Measurements from ENCODE around the gene SPRYD3.
"Not testable (repeated sequence)": the region's sequence is repeated elsewhere in the genome, so short reads cannot be mapped to it uniquely, and the experiment has no call there.

SPRYD3 gene

DNA sequence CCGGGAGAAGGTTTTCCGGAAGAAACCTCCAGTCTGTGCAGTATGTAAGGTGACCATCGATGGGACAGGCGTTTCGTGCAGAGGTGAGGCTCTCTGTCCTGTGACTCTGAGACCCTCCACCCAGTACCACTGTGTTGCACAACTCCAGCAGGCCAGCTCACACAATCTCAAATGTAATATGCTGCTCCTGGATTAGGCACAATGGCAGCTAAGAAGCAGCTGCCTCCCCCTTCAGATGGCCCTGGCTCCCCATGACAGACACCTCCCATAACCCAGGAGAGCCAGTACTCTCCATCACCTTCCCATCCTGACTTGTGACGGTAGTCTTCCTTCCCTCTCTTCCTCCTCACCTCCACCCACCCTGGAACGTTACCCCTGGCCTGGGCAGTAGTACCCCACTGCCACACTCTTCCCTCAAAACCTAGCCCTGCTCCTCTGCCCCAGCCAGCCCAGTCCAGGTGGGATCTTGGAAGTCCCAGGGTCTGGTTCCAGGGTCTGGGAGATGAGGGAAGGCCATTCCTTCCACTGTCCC, 27.2 kb downstream of the SPRYD3 start:
- DNase-seq (ENCODE audit: low spot score) = no peak

DNA sequence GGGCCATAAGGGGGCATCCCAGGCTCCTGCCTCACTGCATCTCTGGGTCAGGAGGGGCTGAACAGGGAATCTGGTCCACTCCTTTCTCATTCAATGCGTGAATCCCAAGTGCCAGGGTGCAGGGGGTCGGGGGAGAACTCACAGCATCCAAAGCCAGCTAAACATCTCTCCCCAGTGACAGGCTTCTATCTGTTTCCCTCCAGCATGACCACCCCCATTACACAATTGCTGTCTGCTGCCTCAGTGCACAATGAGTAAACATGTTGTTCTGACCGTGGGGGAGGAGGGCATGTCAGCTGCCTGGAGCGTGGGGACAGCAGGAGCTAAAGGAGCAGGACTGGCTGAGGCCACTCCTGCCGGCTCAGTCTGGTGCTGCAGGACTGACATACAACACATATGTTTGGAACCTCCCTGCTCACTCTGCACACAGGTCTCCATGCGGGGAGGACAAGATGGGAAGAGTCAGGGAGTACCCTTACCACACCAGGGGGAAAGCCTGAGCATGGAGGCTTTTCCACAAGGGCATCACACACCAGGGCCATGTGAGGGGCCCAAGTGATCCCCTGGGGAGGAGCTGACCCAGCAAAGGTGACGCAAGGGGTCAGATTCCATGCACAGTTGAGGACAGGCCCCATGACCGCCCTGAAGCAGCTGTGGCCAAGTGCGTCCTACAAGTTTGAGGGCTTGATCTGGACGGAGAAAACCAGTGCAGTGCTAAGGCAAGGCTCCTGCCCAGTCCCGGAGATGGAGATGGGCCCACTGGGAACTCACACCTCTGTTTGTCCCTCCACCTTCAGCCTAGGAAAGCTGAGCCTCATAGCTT, 27.9 kb downstream of the SPRYD3 start:
- DNase-seq (ENCODE audit: low spot score) = peak; percentile 98

DNA sequence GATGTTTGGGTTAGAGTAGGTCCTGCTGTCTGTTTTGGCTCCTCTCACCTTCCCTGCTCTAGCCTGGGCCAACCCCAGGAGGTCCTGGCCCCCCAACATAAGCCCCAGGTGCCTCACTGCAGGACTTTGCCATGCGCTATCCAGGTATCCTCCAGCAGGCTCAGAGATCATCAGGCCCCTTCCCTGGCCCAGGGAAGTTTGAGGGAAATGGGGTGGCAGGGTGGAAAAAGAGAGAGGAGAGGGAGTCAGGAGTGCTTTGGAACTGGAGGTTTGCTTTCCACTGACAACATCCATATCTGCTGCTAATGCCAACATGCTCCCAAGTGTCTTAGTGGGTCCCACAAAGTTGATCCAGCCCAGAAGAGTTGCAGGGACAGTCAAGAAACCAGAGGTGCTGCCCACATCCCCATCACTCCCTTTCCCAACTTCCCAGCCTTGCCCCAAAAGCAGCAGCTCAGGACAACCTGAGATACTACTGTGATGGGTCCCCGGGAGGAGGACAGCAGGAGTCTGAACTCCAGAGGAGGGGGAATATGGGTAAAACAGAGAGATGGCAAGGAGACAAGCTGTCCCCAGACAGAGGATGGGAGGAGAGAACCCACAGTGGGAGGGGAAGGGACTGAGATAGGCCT, 28.6 kb downstream of the SPRYD3 start:
- no peak for DNase-seq (ENCODE audit: low spot score)

DNA sequence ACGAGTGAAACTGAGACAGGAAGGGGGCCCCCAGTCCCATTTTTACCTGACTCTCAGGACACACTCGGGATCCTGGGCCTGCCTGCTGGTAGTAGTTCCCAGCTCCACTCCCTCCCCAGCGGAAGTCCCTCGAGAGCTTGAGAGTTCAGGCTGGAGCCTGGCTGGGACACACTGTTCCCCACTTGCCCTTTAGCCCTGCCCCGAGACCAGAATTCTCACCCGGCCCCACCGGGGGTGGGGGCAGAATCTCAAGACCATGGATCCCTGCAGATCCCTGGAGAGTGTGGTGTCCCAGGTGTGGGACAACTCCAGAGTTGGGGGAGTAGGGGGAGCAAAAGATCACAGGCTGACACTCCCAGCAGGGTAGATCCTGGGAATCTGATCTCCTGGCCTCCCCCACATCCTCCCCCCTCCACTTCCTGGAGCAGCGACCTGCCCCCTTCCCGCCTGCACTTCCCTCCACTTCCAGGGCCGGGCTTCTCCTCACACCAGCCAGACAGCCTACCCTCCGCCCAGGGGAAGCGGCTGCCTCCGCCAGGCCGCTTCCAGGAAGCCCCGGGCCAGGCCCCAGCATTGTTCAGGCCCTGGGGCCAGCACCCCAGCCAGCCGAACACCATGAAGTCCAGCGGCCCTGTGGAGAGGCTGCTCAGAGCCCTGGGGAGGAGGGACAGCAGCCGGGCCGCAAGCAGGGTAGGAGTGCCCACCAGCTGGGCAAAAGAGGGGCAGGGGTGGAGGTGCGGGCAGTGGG, 29.4 kb downstream of the SPRYD3 start, which contains the start of gene TNS2:
Gene TNS2 (plus strand): TSS at position 495 of the 748 bp plus-strand sequence. CDS start 121 bp downstream, at position 616.
- peak; percentile 46 for DNase-seq (ENCODE audit: low spot score)

DNA sequence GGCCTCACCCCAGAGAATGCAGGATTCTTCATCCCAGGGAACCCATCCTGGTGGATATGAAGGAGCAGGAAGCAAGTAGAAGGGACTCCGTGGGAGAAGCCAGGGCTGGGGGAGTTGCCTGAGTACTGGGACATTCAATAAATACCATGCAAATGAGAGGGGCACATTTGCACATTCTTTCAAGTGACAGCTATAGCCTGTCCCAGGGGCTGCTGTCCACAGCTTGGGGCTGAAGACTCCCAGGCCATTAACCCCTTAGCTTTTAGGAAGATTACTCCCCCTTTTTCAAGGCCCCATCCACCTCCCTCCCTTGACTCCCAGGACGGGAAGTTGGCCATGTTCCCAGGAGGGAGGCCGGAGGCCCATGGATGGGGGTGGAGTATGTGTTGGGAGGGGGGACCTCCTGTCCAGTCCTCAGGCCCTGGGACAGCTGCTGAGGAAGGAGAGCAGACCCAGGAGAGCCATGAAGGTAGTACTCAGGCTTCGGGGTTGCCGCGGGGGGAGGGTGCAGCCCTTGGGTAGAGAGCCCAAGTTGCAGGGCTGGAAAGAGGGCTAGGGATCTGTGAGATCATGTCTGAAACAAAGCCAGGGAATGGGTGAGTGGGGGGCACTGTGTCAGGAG, 30.3 kb downstream of the SPRYD3 start:
- DNase-seq (ENCODE audit: low spot score) = peak; percentile 63

DNA sequence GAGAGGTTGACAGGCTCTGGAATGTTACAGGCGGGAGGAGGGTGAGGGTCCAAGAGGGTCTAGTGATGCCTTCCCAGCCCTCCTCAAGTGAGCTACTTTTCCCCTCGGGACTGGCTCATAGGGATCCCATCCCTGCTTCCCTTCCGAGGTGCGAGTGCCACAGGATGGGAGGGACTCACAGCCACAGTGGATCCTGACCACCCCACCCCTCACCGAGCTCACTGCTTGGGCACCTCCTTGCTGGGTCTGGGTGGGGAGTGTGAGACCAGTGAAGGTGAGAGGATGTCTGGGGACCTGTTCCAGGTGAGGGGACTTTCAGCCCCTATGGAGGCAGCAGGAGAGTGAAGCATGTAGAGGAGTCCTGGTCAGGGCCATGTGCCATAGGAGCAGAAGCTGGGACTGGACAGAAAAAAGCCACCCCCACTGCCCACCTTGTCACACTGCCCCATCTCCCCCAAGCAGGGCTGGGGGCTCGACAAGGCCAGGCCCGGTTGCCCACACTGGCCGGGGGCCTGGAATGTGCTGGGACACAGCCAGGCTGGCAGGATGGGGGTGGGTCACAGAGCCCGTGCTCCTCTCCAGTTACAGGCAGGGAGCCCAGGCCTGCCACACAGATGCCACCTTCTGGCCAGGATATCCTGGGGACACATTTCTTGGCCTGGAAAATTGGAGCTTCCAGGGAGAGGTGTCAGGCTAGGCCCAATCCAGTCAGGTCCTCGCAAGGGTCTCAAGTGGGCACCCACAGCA, 31.0 kb downstream of the SPRYD3 start:
- DNase-seq (ENCODE audit: low spot score) = peak; percentile 80

DNA sequence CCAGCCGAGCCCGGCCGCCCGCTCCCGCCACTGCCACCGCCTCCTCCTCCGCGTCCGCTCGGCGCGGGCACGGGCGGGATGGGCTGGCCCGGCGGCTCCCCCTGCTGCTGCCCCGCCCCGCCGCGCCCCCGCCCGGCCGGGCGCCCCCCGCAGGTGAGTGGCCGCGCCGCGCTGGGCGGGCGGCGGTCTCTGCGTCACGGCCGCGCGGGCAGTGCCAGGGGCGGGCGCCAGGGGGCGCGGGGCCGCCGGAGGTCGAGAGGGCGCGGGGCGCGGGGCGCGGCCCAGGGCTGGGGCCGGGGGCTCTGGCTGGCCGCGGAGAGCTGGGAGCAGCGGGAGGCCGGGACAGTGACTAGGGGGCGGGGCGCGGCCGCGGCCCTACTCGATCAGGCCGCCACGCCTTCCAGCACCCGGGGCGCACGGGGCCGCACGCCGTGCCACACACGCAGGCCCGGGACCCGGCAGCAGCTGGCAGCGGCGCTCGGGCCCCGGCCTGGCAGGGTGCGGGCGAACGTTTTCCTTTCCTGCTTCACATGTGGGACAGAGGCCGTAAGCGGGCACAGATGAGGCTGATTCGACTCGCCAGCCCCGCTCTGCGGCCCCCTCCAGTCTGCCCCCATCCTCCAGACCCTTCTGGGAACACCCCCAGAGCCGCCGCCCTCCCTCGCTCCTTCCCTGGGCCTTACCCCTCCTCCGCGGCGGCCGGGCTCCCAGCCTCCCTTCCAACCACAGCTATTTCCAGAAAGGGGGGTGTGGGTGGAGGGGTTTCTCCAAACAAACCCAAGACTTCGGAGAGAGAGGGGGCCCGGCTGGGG, 31.8 kb downstream of the SPRYD3 start:
- DNase-seq (ENCODE audit: low spot score) = peak; percentile 55

DNA sequence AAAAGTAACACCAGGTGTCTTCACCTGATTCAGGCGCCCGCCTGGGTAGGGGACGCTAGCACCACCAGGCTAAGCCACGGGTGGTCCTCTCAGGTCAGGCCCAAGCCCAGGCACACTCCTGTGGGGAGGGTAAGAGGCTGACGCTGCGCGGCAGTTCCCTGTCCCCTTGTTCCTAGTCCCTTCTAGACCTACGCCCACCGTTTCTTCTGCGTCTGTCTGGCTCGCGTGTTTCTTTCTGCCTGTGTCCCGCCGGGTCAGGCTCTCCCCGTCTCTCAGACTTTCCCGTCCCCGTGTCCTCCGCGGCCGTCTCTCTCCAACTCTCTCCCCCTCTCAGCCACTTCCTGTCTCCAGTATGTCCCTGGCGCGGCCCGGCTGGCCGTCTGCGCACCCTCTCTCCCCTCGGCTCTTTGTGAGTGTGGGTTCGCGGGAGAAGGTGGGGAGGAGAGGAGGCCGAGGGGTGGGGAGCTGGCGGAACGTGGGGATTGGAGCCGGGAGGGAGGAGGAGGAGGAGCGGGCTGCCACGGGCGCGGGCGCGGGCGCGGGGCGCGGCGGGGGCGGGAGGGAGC, 32.5 kb downstream of the SPRYD3 start:
- peak; percentile 90 for DNase-seq (ENCODE audit: low spot score)

DNA sequence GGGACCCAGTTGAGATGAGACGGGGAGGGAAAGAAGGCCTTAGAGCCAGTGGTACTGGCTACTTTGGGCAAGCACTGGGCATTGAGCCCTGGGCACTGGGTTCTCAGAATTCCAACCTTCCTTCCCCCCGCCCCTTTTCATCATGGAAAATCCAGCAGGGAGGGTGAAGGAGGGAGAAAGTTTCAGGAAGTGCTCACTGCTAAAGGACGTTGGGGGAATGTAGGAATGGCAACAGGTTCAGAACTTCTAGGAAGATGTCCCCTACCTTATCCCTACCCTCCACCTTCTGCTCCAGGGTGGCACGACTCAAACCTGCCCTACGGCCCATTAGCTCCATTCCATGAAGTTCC, 33.5 kb downstream of the SPRYD3 start:
- no peak for DNase-seq (ENCODE audit: low spot score)

DNA sequence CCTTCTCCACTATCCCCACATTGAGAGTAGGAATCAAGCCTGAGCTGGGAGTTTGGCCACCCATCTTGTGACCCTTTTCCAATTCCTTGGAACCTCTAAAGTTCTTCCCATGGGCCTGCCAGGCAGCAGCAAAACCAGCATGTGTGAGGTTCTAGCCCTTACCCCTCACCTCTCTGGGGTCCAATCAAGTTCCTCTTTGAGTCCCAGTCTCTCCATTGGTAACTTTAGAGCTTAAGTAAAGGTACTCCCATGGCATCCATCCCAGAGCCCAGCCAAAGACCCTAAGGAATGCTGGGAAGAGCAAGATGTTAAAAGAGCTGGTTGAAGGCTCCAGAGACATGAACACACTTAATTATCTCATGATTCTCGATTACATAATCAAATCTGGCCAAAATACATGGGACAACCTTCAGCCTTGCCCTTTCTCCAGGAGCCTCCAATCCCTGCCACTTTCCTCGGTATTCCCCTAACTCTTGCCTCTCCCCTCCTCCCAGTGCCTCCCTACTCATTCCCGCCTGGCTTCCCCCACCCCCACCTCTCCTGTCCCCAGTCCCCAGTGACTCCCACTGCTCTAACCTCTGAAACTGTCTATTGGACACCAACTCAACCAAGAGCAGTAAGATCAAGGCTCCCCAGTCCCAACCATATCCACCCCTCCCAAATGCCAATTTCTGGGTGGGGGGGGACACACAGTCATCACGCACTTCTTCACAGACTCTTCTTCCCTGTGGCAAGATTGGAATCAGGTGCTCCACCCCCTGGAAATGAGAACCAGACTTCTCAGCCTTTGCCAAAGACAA, 34.1 kb downstream of the SPRYD3 start:
- no peak for DNase-seq (ENCODE audit: low spot score)

DNA sequence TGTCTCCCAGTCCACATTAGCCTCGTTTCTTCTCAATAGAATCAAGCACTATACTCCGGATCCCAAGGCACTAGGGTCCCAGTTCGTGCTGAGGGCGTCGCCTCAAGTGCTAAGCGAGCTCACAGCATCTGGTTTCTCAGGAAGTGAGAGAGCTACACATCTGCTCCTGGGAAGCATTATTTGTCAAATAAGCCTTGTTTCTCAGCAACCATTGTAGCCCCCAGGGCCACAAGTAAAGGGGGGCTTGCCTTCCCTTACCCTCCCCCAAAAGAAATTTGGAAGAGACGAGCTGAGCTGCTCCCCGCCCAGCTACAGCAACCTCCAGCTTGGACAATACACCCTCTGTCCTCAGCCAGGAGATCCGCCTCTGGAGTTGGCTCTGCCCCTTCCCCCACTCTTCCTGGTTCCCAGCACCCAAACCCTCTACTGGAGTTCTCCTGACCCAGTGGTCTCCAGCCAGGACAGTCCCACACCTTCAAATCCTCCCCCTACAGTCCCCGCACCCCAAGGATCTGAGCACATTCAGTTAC, 35.1 kb downstream of the SPRYD3 start:
- peak; percentile 87 for DNase-seq (ENCODE audit: low spot score)

DNA sequence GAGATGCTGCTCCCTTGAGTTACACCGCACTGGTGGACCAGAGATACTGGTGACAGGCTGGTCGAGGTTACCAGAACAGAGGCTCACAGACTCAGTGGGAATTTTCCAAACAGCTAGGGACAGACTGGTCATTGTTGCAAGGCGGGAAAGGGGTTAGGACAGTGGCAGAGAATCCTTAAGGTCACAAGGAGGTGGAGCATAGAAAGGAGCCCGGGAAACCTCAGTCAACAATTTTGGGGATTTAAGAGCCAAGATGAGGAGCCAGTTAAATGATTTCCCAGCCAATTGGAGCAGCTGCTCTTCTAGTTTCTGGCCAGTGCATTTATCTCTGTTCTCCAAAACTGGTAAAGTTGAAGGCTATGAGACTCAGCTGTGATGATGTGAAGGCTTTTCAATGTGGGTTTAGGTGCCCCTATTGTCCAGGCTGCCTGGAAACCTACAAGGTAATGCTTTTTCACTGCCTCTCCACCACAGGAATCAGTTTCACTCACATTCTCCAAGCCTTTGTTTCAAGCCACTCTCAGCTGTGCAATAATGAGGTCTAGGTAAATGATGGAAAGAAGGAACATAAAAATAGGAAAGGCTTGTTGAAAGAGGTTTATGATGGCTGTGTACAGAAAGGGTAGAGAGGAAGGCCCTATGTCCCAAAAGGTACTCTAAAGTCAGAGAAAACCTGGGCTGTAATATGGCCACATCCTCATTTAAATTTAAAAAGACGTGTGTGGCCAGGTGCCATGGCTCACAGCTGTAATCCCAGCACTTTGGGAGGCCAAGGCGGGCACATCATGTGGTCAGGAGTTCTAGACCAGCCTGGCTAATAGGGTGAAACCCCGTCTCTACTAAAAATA, 36.4 kb downstream of the SPRYD3 start:
- no peak for DNase-seq (ENCODE audit: low spot score)

DNA sequence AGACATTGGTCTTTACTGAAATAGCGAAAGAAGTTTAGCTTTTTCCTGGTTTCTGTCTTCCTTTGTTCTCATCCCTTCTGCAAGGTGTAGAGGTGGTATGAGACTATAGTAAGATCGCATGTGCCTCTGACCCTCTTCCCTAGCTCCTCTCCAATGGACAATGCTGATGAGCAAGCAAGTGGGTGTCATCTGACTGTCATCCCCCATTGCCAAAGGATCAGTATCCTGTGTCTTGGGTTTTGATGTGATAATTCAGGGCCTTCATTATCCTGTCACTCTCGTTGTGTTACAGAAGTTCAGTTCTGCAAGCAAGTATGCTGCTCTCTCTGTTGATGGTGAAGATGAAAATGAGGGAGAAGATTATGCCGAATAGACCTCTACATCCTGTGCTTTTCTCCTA, 39.3 kb downstream of the SPRYD3 start:
- DNase-seq (ENCODE audit: low spot score) = no peak

DNA sequence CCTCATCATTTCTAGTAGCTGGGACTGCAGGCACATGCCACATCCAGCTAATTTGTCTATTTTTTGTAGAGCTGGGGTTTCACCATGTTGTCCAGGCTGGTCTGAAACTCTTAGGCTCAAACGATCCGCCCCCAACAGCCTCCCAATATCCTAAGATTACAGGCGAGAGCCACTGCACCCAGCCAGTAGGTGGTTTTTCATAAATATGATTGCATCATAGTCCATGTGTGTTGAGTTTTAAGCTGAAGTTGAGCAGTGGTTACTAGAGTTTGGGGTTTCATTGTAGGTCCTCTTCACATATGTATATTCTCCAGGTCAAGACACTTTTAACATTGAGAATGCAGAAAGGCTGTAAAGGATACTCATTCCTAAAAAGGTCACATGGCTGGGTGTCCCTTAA, 42.4 kb downstream of the SPRYD3 start:
- DNase-seq (ENCODE audit: low spot score) = no peak

DNA sequence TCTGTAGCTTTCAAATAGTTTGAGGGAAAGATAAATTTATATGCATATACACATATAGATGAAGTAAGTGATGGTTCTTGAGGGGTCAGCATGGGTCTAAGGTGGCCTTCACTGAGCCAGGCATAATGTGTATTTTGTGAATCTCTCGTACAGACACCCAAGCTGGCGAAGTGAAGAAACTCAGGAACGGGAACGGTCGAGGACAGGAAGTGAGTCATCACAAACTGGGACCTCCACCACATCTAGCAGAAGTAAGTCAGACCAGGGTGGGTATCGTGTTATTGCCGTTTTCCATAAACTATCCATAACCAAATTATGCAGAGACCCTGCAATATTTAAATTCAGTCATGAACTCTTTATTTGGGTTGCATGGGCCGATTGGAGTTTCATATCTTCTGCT, 44.7 kb downstream of the SPRYD3 start:
- DNase-seq (ENCODE audit: low spot score) = no peak

DNA sequence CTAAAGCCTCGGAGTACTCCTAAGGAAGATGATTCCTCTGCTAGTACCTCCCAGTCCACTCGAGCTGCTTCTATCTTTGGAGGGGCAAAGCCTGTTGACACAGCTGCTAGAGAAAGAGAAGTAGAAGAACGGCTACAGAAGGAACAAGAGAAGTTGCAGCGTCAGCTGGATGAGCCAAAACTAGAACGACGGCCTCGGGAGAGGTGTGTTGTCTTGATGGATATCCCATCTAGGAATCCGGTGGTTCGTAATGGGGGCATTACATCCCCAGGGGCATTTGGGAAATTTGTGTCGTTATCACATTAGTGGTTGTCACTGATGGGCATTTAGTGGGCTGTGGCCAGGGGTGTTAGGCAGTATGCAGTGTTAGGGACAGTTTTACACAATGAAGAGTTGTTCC, 45.4 kb downstream of the SPRYD3 start:
- not testable (repeated sequence) for DNase-seq (ENCODE audit: low spot score)

DNA sequence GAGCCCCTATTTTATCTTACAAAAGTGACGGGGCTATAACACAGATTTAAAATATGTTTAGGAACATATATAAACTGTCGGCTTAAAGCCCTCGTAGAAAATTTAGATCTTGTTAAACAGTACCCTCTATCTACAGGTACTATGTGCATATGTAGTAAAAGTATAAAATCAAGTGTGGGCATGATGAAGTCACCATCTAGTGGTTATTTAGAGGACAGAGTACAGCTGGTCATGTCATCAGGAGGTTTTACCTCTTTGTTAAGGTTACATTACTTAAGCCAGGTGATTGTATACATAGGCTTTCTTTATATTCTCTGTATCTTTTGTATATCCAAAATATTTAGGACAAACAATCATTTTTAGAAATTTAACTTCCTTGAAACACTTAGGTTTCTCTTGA, 47.6 kb downstream of the SPRYD3 start:
- DNase-seq (ENCODE audit: low spot score) = no peak

DNA sequence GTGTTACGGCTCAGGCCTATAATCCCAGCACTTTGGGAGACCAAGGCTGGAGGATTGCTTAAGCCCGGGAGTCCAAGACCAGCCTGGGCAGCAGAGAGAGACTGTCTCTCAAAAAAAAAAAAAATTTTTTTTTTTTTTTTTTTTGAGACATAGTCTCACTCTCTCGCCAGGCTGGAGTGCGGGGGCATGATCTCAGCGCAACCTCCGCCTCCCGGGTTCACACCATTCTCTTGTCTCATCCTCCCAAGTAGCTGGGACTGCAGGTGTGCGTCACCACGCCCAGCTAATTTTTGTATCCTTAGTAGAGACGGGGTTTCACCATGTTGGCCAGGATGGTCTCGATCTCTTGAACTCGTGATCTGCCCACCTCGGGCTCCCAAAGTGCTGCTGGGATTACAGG, 52.2 kb downstream of the SPRYD3 start:
- DNase-seq (ENCODE audit: low spot score) = not testable (repeated sequence)

All from pons (tissue), 1 donor.